Osteocyte (in vitro differentiated cells): ENCODE measurements around the gene FAM20C. TPM values are rescaled to one million over a fixed set of nuclear protein-coding genes. Genes with fewer than 3 reads are reported as not detected.

Experiments
- DNase-seq: peaks from one replicate; pipeline ENCODE4 v3.0.0; 2021; ENCODE audit warnings: mixed read lengths; ENCODE audit not compliant: unreplicated experiment; ENCODE audit errors: extremely low spot score
- H3K27ac Mint-ChIP-seq: one replicate; pipeline ENCODE4 v1.8.0; 2021; ENCODE audit warnings: mild to moderate bottlenecking, mixed read lengths; ENCODE audit not compliant: unreplicated experiment
- H3K27me3 Mint-ChIP-seq: one replicate; pipeline ENCODE4 v1.8.0; 2021; ENCODE audit warnings: mixed read lengths; ENCODE audit not compliant: unreplicated experiment
- H3K36me3 Mint-ChIP-seq: one replicate; pipeline ENCODE4 v1.8.0; 2021; ENCODE audit warnings: mixed read lengths; ENCODE audit not compliant: unreplicated experiment
- H3K4me1 Mint-ChIP-seq: one replicate; pipeline ENCODE4 v1.8.0; 2021; ENCODE audit warnings: mixed read lengths; ENCODE audit not compliant: unreplicated experiment
- H3K4me3 Mint-ChIP-seq: one replicate; pipeline ENCODE4 v1.8.0; 2021; ENCODE audit warnings: mild to moderate bottlenecking, moderate library complexity, mixed read lengths; ENCODE audit not compliant: unreplicated experiment
- H3K9me3 Mint-ChIP-seq: one replicate; pipeline ENCODE4 v1.8.0; 2021; ENCODE audit warnings: mixed read lengths; ENCODE audit not compliant: unreplicated experiment
- total RNA-seq: library from RNA; stranded (reverse); gene quantifications from 2 replicates; pipeline ENCODE4 v1.2.1, GENCODE V29; 2021
- TF ChIP-seq, protein P1 (sequence below): fragments of 200-600 bp; sonication (generic); IDR thresholded peaks from 2 replicates; pipeline ENCODE4 v1.5.0; 2021; ENCODE audit warnings: antibody characterized with exemption, mild to moderate bottlenecking, moderate library complexity

FAM20C gene
- total RNA-seq, 1 donor from 2014 or later = 143 TPM

- peak overlapping the region; percentile 91 for H3K27ac Mint-ChIP-seq
- H3K27me3 Mint-ChIP-seq = no peaks in the 10 kb centered on the region
- DNase-seq = no peak
- peaks cover 36% of the 10 kb centered on the region for H3K4me1 Mint-ChIP-seq
- no peaks in the 10 kb centered on the region for H3K9me3 Mint-ChIP-seq
- peaks cover 18% of the 10 kb centered on the region for H3K36me3 Mint-ChIP-seq
- H3K4me3 Mint-ChIP-seq = peak overlapping the region; percentile 69
- TF ChIP-seq, protein P1, sequence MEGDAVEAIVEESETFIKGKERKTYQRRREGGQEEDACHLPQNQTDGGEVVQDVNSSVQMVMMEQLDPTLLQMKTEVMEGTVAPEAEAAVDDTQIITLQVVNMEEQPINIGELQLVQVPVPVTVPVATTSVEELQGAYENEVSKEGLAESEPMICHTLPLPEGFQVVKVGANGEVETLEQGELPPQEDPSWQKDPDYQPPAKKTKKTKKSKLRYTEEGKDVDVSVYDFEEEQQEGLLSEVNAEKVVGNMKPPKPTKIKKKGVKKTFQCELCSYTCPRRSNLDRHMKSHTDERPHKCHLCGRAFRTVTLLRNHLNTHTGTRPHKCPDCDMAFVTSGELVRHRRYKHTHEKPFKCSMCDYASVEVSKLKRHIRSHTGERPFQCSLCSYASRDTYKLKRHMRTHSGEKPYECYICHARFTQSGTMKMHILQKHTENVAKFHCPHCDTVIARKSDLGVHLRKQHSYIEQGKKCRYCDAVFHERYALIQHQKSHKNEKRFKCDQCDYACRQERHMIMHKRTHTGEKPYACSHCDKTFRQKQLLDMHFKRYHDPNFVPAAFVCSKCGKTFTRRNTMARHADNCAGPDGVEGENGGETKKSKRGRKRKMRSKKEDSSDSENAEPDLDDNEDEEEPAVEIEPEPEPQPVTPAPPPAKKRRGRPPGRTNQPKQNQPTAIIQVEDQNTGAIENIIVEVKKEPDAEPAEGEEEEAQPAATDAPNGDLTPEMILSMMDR = no peak
Measured at GRCh38 chr7:191105-191980, 1.0 kb upstream of the FAM20C start.

DNA sequence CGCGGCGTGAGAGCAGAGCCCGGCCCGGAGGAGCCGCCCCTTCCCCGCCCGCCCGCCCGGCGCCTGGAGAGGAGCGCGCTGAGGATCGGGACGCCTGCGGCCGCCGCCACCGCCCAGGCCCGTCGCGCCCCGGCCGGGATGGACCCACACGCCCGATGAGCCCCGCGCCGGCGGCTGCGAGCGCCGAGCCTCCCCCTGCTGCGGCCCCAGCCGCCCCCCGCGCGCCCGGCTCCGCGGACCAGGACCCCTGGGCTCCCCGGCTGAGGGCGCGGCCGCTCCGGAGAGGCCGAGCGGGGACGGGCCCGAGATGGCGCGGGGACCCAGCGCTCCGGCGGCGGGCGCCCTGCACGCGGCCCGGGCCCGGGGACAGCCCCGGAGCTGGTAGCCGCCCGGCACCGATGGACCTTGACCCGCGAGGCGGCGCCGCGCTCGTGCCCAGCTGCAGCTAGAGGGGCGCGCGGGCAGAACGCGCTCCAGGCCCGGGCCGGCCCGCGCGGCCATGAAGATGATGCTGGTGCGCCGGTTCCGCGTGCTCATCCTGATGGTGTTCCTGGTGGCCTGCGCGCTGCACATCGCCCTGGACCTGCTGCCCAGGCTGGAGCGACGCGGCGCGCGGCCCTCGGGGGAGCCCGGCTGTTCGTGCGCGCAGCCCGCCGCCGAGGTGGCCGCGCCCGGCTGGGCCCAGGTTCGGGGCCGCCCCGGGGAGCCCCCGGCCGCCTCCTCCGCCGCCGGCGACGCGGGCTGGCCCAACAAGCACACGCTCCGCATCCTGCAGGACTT lies 520 bp downstream of the FAM20C start:
- Mint-ChIP-seq H3K27me3 (no peaks in the 10 kb centered on the region), H3K4me1 (peaks cover 47% of the 10 kb centered on the region), H3K27ac (no peak overlapping the region), H3K4me3 (peak overlapping the region; percentile 52), H3K9me3 (no peaks in the 10 kb centered on the region), H3K36me3 (peaks cover 28% of the 10 kb centered on the region)
- TF ChIP-seq, protein P1 = no peak
- no peak for DNase-seq

DNA sequence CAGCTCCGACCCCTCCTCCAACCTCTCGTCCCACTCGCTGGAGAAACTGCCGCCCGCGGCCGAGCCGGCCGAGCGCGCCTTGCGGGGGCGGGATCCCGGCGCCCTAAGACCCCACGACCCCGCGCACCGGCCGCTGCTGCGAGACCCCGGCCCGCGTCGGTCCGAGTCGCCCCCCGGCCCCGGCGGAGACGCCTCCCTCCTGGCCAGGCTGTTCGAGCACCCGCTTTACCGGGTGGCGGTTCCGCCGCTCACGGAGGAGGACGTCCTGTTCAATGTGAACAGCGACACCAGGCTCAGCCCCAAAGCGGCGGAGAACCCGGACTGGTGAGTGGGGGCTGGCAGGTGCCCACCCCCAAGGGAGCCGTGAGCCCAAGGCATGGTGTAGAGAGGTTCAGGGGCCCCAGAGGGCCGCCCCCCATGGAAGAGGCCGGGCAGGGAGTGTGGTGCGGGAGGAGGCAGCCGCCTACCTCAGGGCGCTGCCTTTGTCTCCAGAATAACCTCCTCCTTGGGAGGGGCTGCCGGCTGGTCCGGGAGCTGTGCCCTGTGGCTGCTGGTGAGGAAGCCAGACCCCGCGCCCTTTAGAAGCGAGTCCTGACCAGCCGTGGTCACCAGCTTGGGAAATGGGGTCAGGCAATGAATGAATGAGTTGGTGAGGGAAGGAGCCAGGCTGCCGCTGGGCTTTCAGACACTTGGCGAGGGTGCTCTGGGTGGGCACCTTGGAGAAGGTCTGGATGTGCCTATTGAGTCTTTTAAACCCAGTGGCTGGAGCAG lies 1.3 kb downstream of the FAM20C start:
- H3K4me1 Mint-ChIP-seq = peaks cover 52% of the 10 kb centered on the region
- H3K27me3 Mint-ChIP-seq = no peaks in the 10 kb centered on the region
- H3K36me3 Mint-ChIP-seq = peaks cover 35% of the 10 kb centered on the region
- peak overlapping the region; percentile 81 for H3K27ac Mint-ChIP-seq
- TF ChIP-seq, protein P1 = no peak
- H3K4me3 Mint-ChIP-seq = peak overlapping the region; percentile 93
- no peaks in the 10 kb centered on the region for H3K9me3 Mint-ChIP-seq
- DNase-seq = no peak

DNA sequence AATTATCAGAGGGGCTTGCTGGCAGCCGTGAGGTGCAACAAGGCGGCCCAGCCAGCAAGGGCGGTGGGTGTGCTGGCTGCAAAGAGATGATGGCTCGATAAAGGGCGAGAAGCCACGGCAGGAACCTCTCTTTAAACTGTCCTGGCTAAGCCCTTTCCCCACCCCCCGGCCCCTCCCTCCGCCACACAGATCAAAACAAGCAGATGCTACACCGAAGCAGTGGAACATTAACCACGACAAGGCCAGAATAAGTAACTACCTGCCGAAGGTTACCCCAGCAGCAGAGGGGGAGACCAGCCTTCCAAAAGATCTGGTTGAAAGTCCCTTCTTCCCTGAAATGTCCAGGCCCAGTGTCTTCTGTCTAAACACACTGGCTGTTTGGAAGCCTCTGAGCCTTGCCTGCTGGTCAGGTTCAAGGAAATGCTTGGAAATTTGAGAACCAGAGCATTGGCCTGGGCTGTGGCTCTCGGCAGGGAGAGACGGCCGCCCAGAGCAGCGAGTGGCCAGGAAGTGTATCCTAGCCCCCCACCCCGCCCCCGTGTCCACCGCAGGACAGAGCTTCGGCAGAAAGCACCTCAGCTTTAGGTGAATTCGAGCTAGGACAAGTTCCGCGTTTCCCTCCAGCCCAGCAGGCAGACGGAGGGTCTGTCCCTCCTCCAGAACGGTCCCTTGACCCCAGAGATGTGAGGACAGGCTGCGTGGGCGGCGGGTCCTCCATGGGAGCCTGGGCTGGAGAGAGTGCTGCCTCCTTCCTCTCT lies 2.1 kb downstream of the FAM20C start:
- no peaks in the 10 kb centered on the region for H3K9me3 Mint-ChIP-seq
- no peak for DNase-seq
- H3K27ac Mint-ChIP-seq = peak overlapping the region; percentile 81
- TF ChIP-seq, protein P1 = no peak
- peaks cover 39% of the 10 kb centered on the region for H3K36me3 Mint-ChIP-seq
- peaks cover 52% of the 10 kb centered on the region for H3K4me1 Mint-ChIP-seq
- H3K4me3 Mint-ChIP-seq = peak overlapping the region; percentile 93
- no peaks in the 10 kb centered on the region for H3K27me3 Mint-ChIP-seq
